IMR-90 (cell line): ENCODE measurements around the gene NUP43. TPM values are rescaled to one million over a fixed set of nuclear protein-coding genes. Genes with fewer than 3 reads are reported as not detected.

Source experiments
- ATAC-seq: fragments of 200-7000 bp; cut with Tn5 transposase; 2 replicates; pipeline ENCODE4 v1.9.1; 2020; ENCODE audit warnings: low read depth, mild to moderate bottlenecking, moderate library complexity
- BruUV-seq: library from RNA; stranded (reverse); fragments of 400-500 nt; replicated peaks from 2 replicates; lab custom pipeline; 2021; lab: Mats Ljungman, UMichigan
- CTCF ChIA-PET: fragments of 300-600 bp; formaldehyde crosslinking; extraction: SDS; loops from one replicate; lab custom pipeline; 2021; ENCODE audit warnings: antibody characterized with exemption; lab: Yijun Ruan, JAX
- POLR2A ChIA-PET: fragments of 300-600 bp; sonication (Branson Sonifier 250); formaldehyde crosslinking; loops from one replicate; lab custom pipeline; 2022; ENCODE audit warnings: antibody characterized with exemption; ENCODE audit not compliant: unreplicated experiment; lab: Charles Lee
- DNase-seq: peaks from one replicate; pipeline ENCODE4 v3.0.0; 2013
- H2AFZ ChIP-seq: replicated peaks from 2 replicates; pipeline ENCODE3; 2013; ENCODE audit warnings: low read length, mild to moderate bottlenecking; ENCODE audit not compliant: poor library complexity
- H2AK5ac ChIP-seq: 2 replicates; pipeline ENCODE4 v1.6.1; 2013; ENCODE audit warnings: low read depth, low read length, inconsistent platforms
- H2AK9ac ChIP-seq: replicated peaks from 2 replicates; pipeline ENCODE3; 2013; ENCODE audit warnings: mild to moderate bottlenecking, low read depth, low read length, moderate library complexity; ENCODE audit not compliant: poor library complexity
- H2BK120ac ChIP-seq: 2 replicates; pipeline ENCODE4 v1.6.1; 2013; ENCODE audit warnings: low read depth, low read length, inconsistent platforms
- H2BK15ac ChIP-seq: 3 replicates; pipeline ENCODE4 v1.6.1; 2013; ENCODE audit warnings: low read depth, low read length, inconsistent platforms
- H2BK20ac ChIP-seq: 2 replicates; pipeline ENCODE4 v1.6.1; 2013; ENCODE audit warnings: low read depth, mild to moderate bottlenecking, inconsistent platforms, low read length, moderate library complexity
- H2BK5ac ChIP-seq: 2 replicates; pipeline ENCODE4 v1.6.1; 2013; ENCODE audit warnings: mild to moderate bottlenecking, low read depth, low read length, inconsistent platforms; ENCODE audit not compliant: poor library complexity, severe bottlenecking
- H3K14ac ChIP-seq: replicated peaks from 2 replicates; pipeline ENCODE4 v1.6.1; 2013; ENCODE audit warnings: low read depth, low read length, inconsistent platforms
- H3K18ac ChIP-seq: 2 replicates; pipeline ENCODE4 v1.6.1; 2013; ENCODE audit warnings: low read depth, low read length, control low read depth
- H3K23ac ChIP-seq: 2 replicates; pipeline ENCODE4 v1.6.1; 2013; ENCODE audit warnings: low read depth, low read length, inconsistent platforms
- H3K27ac ChIP-seq: 2 replicates; pipeline ENCODE4 v1.5.1; 2013; ENCODE audit warnings: mild to moderate bottlenecking, control low read depth, low read length; ENCODE audit not compliant: insufficient read depth
- H3K27me3 ChIP-seq: 2 replicates; pipeline ENCODE4 v1.6.1; 2013; ENCODE audit warnings: low read length; ENCODE audit not compliant: control insufficient read depth, insufficient read depth
- H3K36me3 ChIP-seq: 2 replicates; pipeline ENCODE4 v1.6.1; 2013; ENCODE audit warnings: low read length, mixed read lengths; ENCODE audit not compliant: control insufficient read depth, insufficient read depth
- H3K4ac ChIP-seq: 2 replicates; pipeline ENCODE4 v1.6.1; 2013; ENCODE audit warnings: low read depth, low read length, inconsistent platforms
- H3K4me1 ChIP-seq: 2 replicates; pipeline ENCODE4 v1.6.1; 2013; ENCODE audit warnings: low read length, mixed read lengths; ENCODE audit not compliant: control insufficient read depth, insufficient read depth
- H3K4me2 ChIP-seq: 2 replicates; pipeline ENCODE4 v1.6.1; 2013; ENCODE audit warnings: low read depth, mild to moderate bottlenecking, control low read depth, low read length, moderate library complexity
- H3K4me3 ChIP-seq: 2 replicates; pipeline ENCODE4 v1.5.1; 2013; ENCODE audit warnings: low read depth, mild to moderate bottlenecking, control low read depth, low read length, moderate library complexity; ENCODE audit not compliant: insufficient read depth
- H3K56ac ChIP-seq: 2 replicates; pipeline ENCODE4 v1.6.1; 2013; ENCODE audit warnings: low read length, inconsistent platforms; ENCODE audit not compliant: insufficient read depth; ENCODE audit errors: extremely low read depth
- H3K79me1 ChIP-seq, 2 experiments: 2 replicates each; pipeline ENCODE4 v1.6.1; 2013; ENCODE audit warnings: low read length in 2 of 2, inconsistent platforms in 1 of 2, low read depth in 1 of 2
- H3K9ac ChIP-seq: 2 replicates; pipeline ENCODE4 v1.6.1; 2013; ENCODE audit warnings: low read depth, low read length, control low read depth
- H3K9me1 ChIP-seq: 2 replicates; pipeline ENCODE4 v1.6.1; 2013; ENCODE audit warnings: low read length, inconsistent platforms; ENCODE audit not compliant: insufficient read depth
- H3K9me3 ChIP-seq: 2 replicates; pipeline ENCODE4 v1.6.1; 2013; ENCODE audit warnings: low read length; ENCODE audit not compliant: control insufficient read depth, insufficient read depth
- H4K20me1 ChIP-seq: 2 replicates; pipeline ENCODE4 v1.6.1; 2013; ENCODE audit warnings: low read length, inconsistent platforms; ENCODE audit not compliant: insufficient read depth
- H4K5ac ChIP-seq: 2 replicates; pipeline ENCODE4 v1.6.1; 2013; ENCODE audit warnings: mild to moderate bottlenecking, low read depth, low read length, control low read depth
- H4K8ac ChIP-seq, 2 experiments: 2 replicates each; pipeline ENCODE4 v1.6.1; 2013; ENCODE audit warnings: low read depth in 2 of 2, low read length in 2 of 2, control low read depth in 1 of 2, inconsistent platforms in 1 of 2
- H4K91ac ChIP-seq: 2 replicates; pipeline ENCODE4 v1.6.1; 2013; ENCODE audit warnings: low read depth, low read length, inconsistent platforms; ENCODE audit not compliant: insufficient read depth
- BHLHE40 ChIP-seq: fragments of 150-350 bp; IDR thresholded peaks from 2 replicates; pipeline ENCODE4 v1.6.1; 2016; ENCODE audit warnings: mild to moderate bottlenecking, low read depth, low read length
- CHD1 ChIP-seq: IDR thresholded peaks from 2 replicates; pipeline ENCODE4 v1.6.1; 2012; ENCODE audit warnings: low read depth, low read length, improper control_type of control experiment
- MAFK ChIP-seq: IDR thresholded peaks from 2 replicates; pipeline ENCODE4 v1.6.1; 2012; ENCODE audit warnings: low read depth, low read length, improper control_type of control experiment
- NFE2L2 ChIP-seq: fragments of 150-350 bp; IDR thresholded peaks from 2 replicates; pipeline ENCODE4 v1.6.1; 2016; ENCODE audit warnings: low read depth, mild to moderate bottlenecking, low read length
- POLR2A ChIP-seq: IDR thresholded peaks from 2 replicates; pipeline ENCODE4 v1.6.1; 2012; ENCODE audit warnings: mild to moderate bottlenecking, low read depth, low read length
- RCOR1 ChIP-seq: IDR thresholded peaks from 2 replicates; pipeline ENCODE4 v1.6.1; 2012; ENCODE audit warnings: mild to moderate bottlenecking, low read length, improper control_type of control experiment; ENCODE audit not compliant: insufficient replicate concordance
- RFX5 ChIP-seq: IDR thresholded peaks from 2 replicates; pipeline ENCODE4 v1.8.0; 2012; ENCODE audit warnings: low read depth, mild to moderate bottlenecking, low read length, moderate library complexity
- SMC3 ChIP-seq: fragments of 150-350 bp; IDR thresholded peaks from 2 replicates; pipeline ENCODE4 v1.6.1; 2016; ENCODE audit warnings: low read depth, mild to moderate bottlenecking, antibody characterized with exemption, low read length, moderate library complexity
- dilution Hi-C: fragments of 300-500 bp; cut with HindIII; formaldehyde crosslinking; loops from one replicate; pipeline ENCODE4 v1.14.3; 2018; ENCODE audit warnings: low sequenced_read_pairs; ENCODE audit not compliant: unreplicated experiment
- in situ Hi-C: fragments of 300-500 bp; cut with MboI; formaldehyde crosslinking; loops from 3 replicates; pipeline ENCODE4 v1.14.3; 2019; ENCODE audit warnings: low sequenced_read_pairs, inconsistent platforms, mixed read lengths
- intact Hi-C: fragments of 100-400 bp; cut with micrococcal nuclease; formaldehyde crosslinking; loops from 2 replicates; pipeline ENCODE4 v1.10.0; 2022
- polyA plus RNA-seq, 3 experiments: library from polyadenylated mRNA; depleted of rRNA; stranded (reverse); fragments of >200 nt; gene quantifications; 2 replicates each; pipeline ENCODE4 v1.2.3, GENCODE V29; 2012; ENCODE audit warnings: low replicate concordance in 1 of 3
- total RNA-seq: library from RNA; depleted of rRNA; stranded (reverse); fragments of >200 nt; gene quantifications from 2 replicates; pipeline ENCODE4 v1.2.3, GENCODE V29; 2012
- TF ChIP-seq, protein P1 (sequence below): fragments of 150-350 bp; IDR thresholded peaks from 2 replicates; pipeline ENCODE4 v1.6.1; 2017; ENCODE audit warnings: mild to moderate bottlenecking, antibody characterized with exemption, low read length, low read depth

The NUP43 gene
- total and polyA plus RNA-seq, 2 of the 4 experiments (the other 2 are of a cell fraction) = 14.2 to 40.5 TPM

- Histone ChIP-seq H3K27me3 (no peaks in the 10 kb centered on the region), H3K79me1 (peaks cover 17 to 31% of the 10 kb centered on the region in 2 experiments), H2BK20ac (no peak overlapping the region), H2BK5ac (no peak overlapping the region), H4K91ac (no peak overlapping the region), H3K56ac (no peak overlapping the region), H3K27ac (no peak overlapping the region), H2AK5ac (no peak overlapping the region), H2BK120ac (no peak overlapping the region), H3K9ac (no peak overlapping the region), H3K9me1 (no peaks in the 10 kb centered on the region), H2AK9ac (no peak overlapping the region), H2AFZ (no peak overlapping the region), H3K4me1 (no peaks in the 10 kb centered on the region), H3K23ac (no peak overlapping the region), H3K4ac (no peak overlapping the region), H3K14ac (no peak overlapping the region), H3K4me3 (no peak overlapping the region), H3K36me3 (peaks cover 4% of the 10 kb centered on the region; the same call in 1 of the 2 replicates), H4K8ac (no peak overlapping the region), H4K5ac (no peak overlapping the region), H3K9me3 (0 out of 2 replicates have a peak, but pooled peaks cover 3% of the 10 kb centered on the region), H3K18ac (no peak overlapping the region), H2BK15ac (no peak overlapping the region), H4K20me1 (no peaks in the 10 kb centered on the region), H3K4me2 (no peak overlapping the region)
- DNase-seq = no peak
- POLR2A ChIA-PET = no interaction called here
- intact Hi-C loops (no loop called here), in situ Hi-C loops (no loop called here), dilution Hi-C loops (no loop called here)
- TF ChIP-seq RCOR1 (no peak), SMC3 (no peak), BHLHE40 (no peak), MAFK (no peak), NFE2L2 (no peak), RFX5 (no peak), POLR2A (no peak), CHD1 (no peak)
- TF ChIP-seq, protein P1, sequence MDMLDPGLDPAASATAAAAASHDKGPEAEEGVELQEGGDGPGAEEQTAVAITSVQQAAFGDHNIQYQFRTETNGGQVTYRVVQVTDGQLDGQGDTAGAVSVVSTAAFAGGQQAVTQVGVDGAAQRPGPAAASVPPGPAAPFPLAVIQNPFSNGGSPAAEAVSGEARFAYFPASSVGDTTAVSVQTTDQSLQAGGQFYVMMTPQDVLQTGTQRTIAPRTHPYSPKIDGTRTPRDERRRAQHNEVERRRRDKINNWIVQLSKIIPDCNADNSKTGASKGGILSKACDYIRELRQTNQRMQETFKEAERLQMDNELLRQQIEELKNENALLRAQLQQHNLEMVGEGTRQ = no peak
- no peak for ATAC-seq
- CTCF ChIA-PET = no interaction called here
- BruUV-seq = no TSS peak
Observed at GRCh38 chr6:149763866-149764265, 17.5 kb upstream of the NUP43 start.
